Airway epithelial cell (primary cell): ENCODE measurements around the gene KRTAP12-1. TPM values are rescaled to one million over a fixed set of nuclear protein-coding genes. Genes with fewer than 3 reads are reported as not detected.

Experiments used
- total RNA-seq: library from RNA; depleted of rRNA; stranded (reverse); fragments of >200 nt; gene quantifications from 2 replicates; pipeline ENCODE4 v1.2.3, GENCODE V29; 2015

The KRTAP12-1 gene, protein sequence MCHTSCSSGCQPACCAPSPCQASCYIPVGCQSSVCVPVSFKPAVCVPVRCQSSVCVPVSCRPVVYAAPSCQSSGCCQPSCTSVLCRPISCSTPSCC
- total RNA-seq, result not detected in 2 replicates

GRCh38 chr21:44681861-44682579, at the start of gene KRTAP12-1:
Gene KRTAP12-1, minus strand, starts transcription at chr21:44682163. Its CDS starts 40 bp downstream, at chr21:44682123.

DNA sequence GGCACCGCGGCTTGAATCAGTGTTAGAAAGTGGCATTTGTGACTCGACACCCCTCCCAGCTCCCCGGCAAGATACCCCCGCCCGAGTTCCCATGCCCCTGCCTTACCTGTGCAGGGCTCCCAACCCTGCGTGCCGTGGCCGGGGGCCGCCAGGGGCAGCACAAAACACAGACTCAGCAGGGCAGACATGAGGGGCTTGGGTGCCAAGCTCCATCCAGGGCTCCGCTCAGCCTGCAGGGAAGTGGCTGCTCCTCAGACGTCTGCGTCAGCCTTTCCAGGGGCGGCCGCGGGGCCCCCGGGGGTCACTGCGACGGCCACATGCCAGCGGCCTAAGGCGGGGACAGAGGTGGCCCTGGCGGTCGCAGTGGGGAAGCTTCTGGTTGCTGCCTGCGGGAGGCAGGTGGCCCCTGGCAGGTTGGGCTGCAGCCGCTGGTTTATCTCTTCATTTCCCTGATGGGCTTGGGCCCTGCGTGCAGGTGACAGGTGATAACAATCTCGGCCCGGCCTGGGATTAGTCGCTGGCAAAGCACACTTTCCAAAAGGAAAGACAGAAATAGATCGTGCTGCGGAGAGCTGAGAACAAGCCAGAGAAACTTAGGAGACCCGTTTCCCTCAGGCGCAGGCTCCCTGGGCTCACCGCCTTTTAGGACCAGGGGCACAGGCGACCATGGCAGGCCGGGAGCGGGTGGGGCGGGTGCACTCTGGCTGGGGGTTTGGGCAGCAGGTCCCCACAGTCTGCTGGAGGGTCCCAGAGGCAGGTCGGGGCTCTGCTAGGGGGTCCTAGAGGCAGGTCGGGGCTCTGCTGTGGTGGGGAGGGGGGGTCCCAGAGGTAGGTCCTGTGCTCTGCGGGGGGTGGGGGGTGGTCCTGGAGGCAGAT, 29.6 kb upstream of the KRTAP12-1 start, which contains the start of gene TSPEAR:
Gene TSPEAR, minus strand, starts transcription at position 246 of the 876 bp plus-strand sequence. Its CDS starts 58 bp downstream, at position 188.

DNA sequence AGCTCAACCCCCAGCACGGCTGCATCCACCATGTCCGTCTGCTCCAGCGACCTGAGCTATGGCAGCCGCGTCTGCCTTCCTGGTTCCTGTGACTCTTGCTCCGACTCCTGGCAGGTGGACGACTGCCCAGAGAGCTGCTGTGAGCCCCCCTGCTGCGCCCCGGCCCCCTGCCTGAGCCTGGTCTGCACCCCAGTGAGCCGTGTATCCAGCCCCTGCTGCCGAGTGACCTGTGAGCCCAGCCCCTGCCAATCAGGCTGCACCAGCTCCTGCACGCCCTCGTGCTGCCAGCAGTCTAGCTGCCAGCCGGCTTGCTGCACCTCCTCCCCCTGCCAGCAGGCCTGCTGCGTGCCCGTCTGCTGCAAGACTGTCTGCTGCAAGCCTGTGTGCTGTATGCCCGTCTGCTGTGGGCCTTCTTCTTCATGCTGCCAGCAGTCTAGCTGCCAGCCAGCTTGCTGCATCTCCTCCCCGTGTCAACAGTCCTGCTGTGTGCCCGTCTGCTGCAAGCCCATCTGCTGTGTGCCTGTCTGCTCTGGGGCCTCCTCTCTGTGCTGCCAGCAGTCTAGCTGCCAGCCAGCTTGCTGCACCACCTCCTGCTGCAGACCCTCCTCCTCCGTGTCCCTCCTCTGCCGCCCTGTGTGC, 15.3 kb upstream of the KRTAP12-1 start, which contains the start of gene KRTAP10-12:
Gene KRTAP10-12, plus strand, starts transcription at position 1 of the 639 bp plus-strand sequence. Its CDS starts 30 bp downstream, at position 31.

GRCh38 chr21:44666401-44667320, 15.3 kb downstream of the KRTAP12-1 start, which contains the start of gene KRTAP12-2:
Gene KRTAP12-2, minus strand, starts transcription at chr21:44666927. Its CDS starts 41 bp downstream, at chr21:44666886.

DNA sequence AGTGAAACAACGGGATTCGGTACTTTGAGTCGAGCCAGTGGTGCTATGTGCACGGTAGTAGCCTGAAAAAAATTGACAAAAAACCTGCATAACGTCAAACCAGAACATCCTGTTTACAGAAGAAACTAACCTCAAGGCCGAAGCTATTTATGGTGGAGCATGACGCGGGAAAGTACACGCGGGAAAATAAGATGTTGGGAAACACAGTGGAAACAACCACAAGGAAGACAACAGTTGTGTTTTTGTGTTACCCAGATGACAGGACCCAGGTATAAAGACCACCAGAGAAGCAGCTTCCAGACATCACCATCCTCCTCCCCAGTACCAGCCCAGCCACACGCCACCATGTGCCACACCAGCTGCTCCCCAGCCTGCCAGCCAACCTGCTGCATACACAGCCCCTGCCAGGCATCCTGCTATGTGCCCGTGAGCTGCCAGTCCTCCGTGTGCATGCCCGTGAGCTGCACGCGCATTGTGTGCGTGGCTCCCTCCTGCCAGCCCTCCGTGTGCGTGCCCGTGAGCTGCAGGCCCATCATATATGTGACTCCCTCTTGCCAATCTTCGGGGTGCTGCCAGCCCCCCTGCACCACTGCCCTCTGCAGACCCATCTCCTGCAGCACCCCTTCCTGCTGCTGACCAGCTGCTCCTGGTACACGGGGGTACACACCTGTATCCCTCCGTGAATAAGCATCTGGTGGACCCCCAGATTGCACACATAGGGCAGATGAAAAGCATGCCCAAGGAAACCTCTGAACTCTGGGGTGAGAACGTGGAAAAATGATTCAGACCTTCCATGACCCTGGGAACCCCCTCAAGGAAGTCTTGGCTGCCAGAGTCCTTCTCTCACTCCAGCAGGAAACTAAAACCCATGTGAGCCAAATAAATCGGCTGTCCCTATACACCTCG, 24.1 kb downstream of the KRTAP12-1 start, which contains the start of gene KRTAP12-3:
Gene KRTAP12-3, plus strand, starts transcription at position 298 of the 906 bp plus-strand sequence. Its CDS starts 48 bp downstream, at position 346.

GRCh38 chr21:44654576-44655175, 27.3 kb downstream of the KRTAP12-1 start, which contains the start of gene KRTAP12-4:
Gene KRTAP12-4, minus strand, starts transcription at chr21:44654659. Its CDS starts 45 bp downstream, at chr21:44654614.

GRCh38 chr21:44646366-44647221, 35.4 kb downstream of the KRTAP12-1 start, which contains the start of gene KRTAP10-11:
Gene KRTAP10-11, plus strand, starts transcription at chr21:44646414. Its CDS starts 45 bp downstream, at chr21:44646459.

GRCh38 chr21:44637018-44637850, 44.7 kb downstream of the KRTAP12-1 start, which contains the start of gene KRTAP10-10:
Gene KRTAP10-10, plus strand, starts transcription at chr21:44637356. Its CDS starts 62 bp downstream, at chr21:44637418.

Other genes with a start within 250 kb of the KRTAP12-1 start
- 0.60 and 1.1 TPM in 2 replicates for gene LRRC3, start 226.7 kb downstream of the KRTAP12-1 start, total RNA-seq
- gene KRTAP10-1, start 142.0 kb downstream of the KRTAP12-1 start, total RNA-seq, result not detected in 2 replicates
- not detected in 2 replicates for gene KRTAP10-2, start 130.7 kb downstream of the KRTAP12-1 start, total RNA-seq
- gene KRTAP10-3, start 123.4 kb downstream of the KRTAP12-1 start, total RNA-seq, result not detected in 2 replicates
- gene KRTAP10-4, start 108.4 kb downstream of the KRTAP12-1 start, total RNA-seq, result not detected in 2 replicates
- not detected in 2 replicates for gene KRTAP10-5, start 101.6 kb downstream of the KRTAP12-1 start, total RNA-seq
- gene KRTAP10-6, start 89.7 kb downstream of the KRTAP12-1 start, total RNA-seq, result not detected in 2 replicates
- gene KRTAP10-7, start 81.6 kb downstream of the KRTAP12-1 start, total RNA-seq, result not detected in 2 replicates
- not detected in 2 replicates for gene KRTAP10-8, start 70.1 kb downstream of the KRTAP12-1 start, total RNA-seq
- gene KRTAP10-9, start 55.1 kb downstream of the KRTAP12-1 start, total RNA-seq, result not detected in 2 replicates
- gene KRTAP10-10, start 44.8 kb downstream of the KRTAP12-1 start, total RNA-seq, result not detected in 2 replicates
- not detected in 2 replicates for gene KRTAP10-11, start 35.7 kb downstream of the KRTAP12-1 start, total RNA-seq
- gene KRTAP12-4, start 27.5 kb downstream of the KRTAP12-1 start, total RNA-seq, result not detected in 2 replicates
- gene KRTAP12-3, start 24.2 kb downstream of the KRTAP12-1 start, total RNA-seq, result not detected in 2 replicates
- not detected in 2 replicates for gene KRTAP12-2, start 15.2 kb downstream of the KRTAP12-1 start, total RNA-seq
- not detected in 2 replicates for gene KRTAP10-12, start 15.0 kb upstream of the KRTAP12-1 start, total RNA-seq
- not detected in 2 replicates for gene TSPEAR, start 29.4 kb upstream of the KRTAP12-1 start, total RNA-seq
- 39.3 and 43.9 TPM in 2 replicates for gene UBE2G2, start 119.7 kb upstream of the KRTAP12-1 start, total RNA-seq
- 74.9 and 75.6 TPM in 2 replicates for gene SUMO3, start 135.9 kb upstream of the KRTAP12-1 start, total RNA-seq
- gene PTTG1IP, start 191.5 kb upstream of the KRTAP12-1 start, total RNA-seq, result 96.2 and 122 TPM in 2 replicates
- 0.42 TPM in 1 of 2 replicates, not detected in the other for gene ITGB2, start 238.7 kb upstream of the KRTAP12-1 start, total RNA-seq